Adrenal gland (tissue), 12 donors: ENCODE data around the gene KAZALD1. TPM values are rescaled to one million over a fixed set of nuclear protein-coding genes. Genes with fewer than 3 reads are reported as not detected.

Experiments used
- DNase-seq, 7 donors: peaks; one replicate each; pipeline ENCODE4 v3.0.0-alpha.2; 2019 to 2020
- H3K27ac ChIP-seq, 5 donors: fragments of 200-600 bp; sonication (generic) in 4 of 5; 1 replicate in 3 of 5; 2 replicates in 2 of 5; pipeline versions ENCODE4 v1.5.1 to v1.8.0; 2016 to 2020; ENCODE audit warnings: mild to moderate bottlenecking in 1 of 5
- H3K27me3 ChIP-seq: fragments of 200-600 bp; 2 replicates; pipeline ENCODE4 v1.8.0; 2021
- H3K36me3 ChIP-seq, 2 donors: fragments of 200-600 bp; replicated peaks in 1 of 2; 1 replicate in 1 of 2; 2 replicates in 1 of 2; pipeline versions ENCODE4 v1.5.1 to v1.8.0; 2018 to 2022
- H3K4me1 ChIP-seq, 2 donors: fragments of 200-600 bp; replicated peaks in 1 of 2; 1 replicate in 1 of 2; 2 replicates in 1 of 2; pipeline versions ENCODE4 v1.5.1 to v1.8.0; 2018 to 2021
- H3K4me3 ChIP-seq, 4 donors: fragments of 200-600 bp; sonication (generic) in 3 of 4; one replicate each; pipeline ENCODE4 v1.5.1; 2016 to 2018
- H3K9me3 ChIP-seq, 3 donors: fragments of 200-600 bp; sonication (generic) in 1 of 3; replicated peaks in 1 of 3; 1 replicate in 2 of 3; 2 replicates in 1 of 3; pipeline versions ENCODE4 v1.5.1 to v1.8.0; 2016 to 2021
- POLR2A ChIP-seq, 2 donors: fragments of 450-650 bp; IDR thresholded peaks; one replicate each; pipeline ENCODE4 v1.6.1; 2017; ENCODE audit warnings: antibody characterized with exemption in 2 of 2, mild to moderate bottlenecking in 2 of 2, moderate library complexity in 1 of 2
- WGBS, 4 donors: extraction: QIAGEN DNeasy Blood & Tissue Kit in 2 of 4; methylation state at CpG; one replicate each; pipeline versions ENCODE4 v1.1.5 to v1.1.7; 2013 to 2017; 5-methylcytosine and 5-hydroxymethylcytosine counted together
- intact Hi-C, 2 donors: fragments of 100-400 bp; cut with DNase I; formaldehyde crosslinking; loops; one replicate each; pipeline versions ENCODE4 v1.14.1 to v1.15.0; 2022 to 2023
- polyA plus RNA-seq, 3 donors: library from polyadenylated mRNA; stranded (reverse); fragments of 200-250 nt in 2 of 3; fragments of 350-450 nt in 1 of 3; fragmentation: Illumina TruSeq in 1 of 3; extraction: RNeasy Lipid Tissue Mini Kit (QIAGEN cat#74804) in 1 of 3; gene quantifications; one replicate each; pipeline ENCODE4 v1.2.3, GENCODE V29; 2013 to 2014
- total RNA-seq, 9 donors: library from RNA; depleted of rRNA in 4 of 9; stranded (reverse); fragments of >200 nt in 4 of 9; fragments of 120-200 nt in 1 of 9; fragmentation: NEBNext Ultra II Directional in 1 of 9; extraction: Animal tissue kit (Norgen Biotek cat#: 25700) in 1 of 9; gene quantifications; one replicate each; pipeline versions ENCODE4 v1.1.0 to v1.2.4, GENCODE V29; 2013 to 2023
- TF ChIP-seq, protein P1 (sequence below), 6 experiments: fragments of 450-650 bp in 4 of 6; fragments of 200-600 bp in 2 of 6; sonication (generic) in 1 of 6; IDR thresholded peaks; 1 replicate in 5 of 6; 2 replicates in 1 of 6; pipeline versions ENCODE4 v1.5.1 to v1.8.0; 2016 to 2021; ENCODE audit warnings: antibody characterized with exemption in 6 of 6, mild to moderate bottlenecking in 2 of 6, moderate library complexity in 1 of 6
- donor health status: healthy with polysubstance abuse.
- donor health status: Bipolar disorder and iron deficiency.
- donor health status: DM: yes; HTN: yes; CAD: no.
- donor health status: DM: no; HTN: no; CAD: no.
- donor health status: DM: no; HTN: no; CAD: no.
- donor health status: DM: yes; HTN: yes; CAD: no.

The KAZALD1 gene
- total and polyA plus RNA-seq, 12 donors, result 0.55 to 5.4 (median 2.1) TPM

DNA sequence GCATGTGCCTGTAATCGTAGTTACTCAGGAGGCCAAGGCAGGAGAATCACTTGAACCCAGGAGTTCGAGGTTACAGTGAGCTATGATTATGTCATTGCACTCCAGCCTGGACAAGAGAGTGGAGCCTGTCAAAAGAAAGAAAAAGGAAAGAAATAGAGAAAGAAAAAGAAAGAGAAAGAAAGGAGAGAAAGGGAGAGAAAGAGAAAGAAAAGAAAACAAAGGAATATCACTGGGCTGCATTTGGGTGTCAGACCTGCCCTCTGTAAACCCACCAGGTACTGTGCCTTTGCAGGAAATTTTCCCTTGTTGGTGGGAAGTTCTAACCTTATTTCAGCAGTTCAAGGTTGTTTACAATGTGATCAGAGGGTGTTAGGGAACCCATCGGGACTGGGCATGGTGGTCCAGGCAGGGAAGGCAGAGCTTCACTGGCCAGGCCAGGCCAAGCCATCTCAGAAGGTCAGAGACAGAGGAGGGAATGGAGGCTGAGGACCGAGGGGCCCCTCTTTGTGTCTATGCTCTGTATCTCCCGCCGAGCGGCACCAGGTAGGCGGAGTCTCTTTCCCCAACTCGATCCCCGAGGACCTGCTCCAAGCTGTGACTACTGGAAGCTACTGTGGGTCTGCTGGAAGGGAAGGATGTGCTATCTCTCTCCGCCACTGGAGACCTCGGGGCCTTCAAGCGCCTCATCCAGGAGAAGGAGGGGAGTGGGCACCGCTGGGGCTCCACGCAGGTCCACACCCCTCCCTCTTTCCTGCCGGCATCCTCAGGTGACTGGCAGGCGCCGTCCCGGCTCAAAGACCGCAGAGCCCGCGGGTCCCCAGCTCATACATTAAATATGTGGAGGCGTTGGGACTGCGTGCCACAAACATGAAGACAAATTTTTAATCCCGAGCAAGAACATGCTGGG lies 15.2 kb upstream of the KAZALD1 start:
- no peaks in the 10 kb centered on the region for H3K36me3 ChIP-seq
- 45 to 56% (median 49%) methylated on average over 13 to 25 of the region's 25 CpGs for WGBS, 4 donors
- DNase-seq, result no peak
- no peak overlapping the region for H3K27ac ChIP-seq
- peaks cover 3 to 24% of the 10 kb centered on the region in 2 donors for H3K4me1 ChIP-seq
- peaks cover 44% of the 10 kb centered on the region for H3K27me3 ChIP-seq
- no peak overlapping the region for H3K4me3 ChIP-seq
- no peaks in the 10 kb centered on the region for H3K9me3 ChIP-seq
- intact Hi-C loops, result no loop called here
- TF ChIP-seq POLR2A (IDR thresholded peaks at IDR 0.05), result no peak
- TF ChIP-seq, protein P1, sequence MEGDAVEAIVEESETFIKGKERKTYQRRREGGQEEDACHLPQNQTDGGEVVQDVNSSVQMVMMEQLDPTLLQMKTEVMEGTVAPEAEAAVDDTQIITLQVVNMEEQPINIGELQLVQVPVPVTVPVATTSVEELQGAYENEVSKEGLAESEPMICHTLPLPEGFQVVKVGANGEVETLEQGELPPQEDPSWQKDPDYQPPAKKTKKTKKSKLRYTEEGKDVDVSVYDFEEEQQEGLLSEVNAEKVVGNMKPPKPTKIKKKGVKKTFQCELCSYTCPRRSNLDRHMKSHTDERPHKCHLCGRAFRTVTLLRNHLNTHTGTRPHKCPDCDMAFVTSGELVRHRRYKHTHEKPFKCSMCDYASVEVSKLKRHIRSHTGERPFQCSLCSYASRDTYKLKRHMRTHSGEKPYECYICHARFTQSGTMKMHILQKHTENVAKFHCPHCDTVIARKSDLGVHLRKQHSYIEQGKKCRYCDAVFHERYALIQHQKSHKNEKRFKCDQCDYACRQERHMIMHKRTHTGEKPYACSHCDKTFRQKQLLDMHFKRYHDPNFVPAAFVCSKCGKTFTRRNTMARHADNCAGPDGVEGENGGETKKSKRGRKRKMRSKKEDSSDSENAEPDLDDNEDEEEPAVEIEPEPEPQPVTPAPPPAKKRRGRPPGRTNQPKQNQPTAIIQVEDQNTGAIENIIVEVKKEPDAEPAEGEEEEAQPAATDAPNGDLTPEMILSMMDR (IDR thresholded peaks at IDR 0.05), result no peak

DNA sequence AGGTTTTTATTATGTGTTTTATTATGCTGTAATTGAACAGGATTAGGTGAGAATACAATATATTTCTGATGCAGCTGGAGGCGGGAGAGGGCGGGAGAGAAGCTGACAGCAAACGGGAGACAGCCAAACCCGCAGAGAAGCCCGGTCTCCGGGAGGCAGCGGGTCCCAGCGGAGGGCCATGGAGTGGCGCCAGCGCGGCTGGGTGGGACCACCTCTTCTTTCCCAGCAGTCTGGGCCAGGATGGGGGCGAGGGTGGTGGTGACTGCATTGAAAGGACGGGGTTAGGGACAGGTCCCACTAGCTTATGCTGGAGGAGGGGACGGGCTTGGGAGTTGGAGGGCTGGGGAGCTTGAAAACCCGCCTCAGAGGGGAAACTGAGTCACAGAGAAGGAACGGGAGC lies 14.5 kb upstream of the KAZALD1 start:
- H3K27me3 ChIP-seq, result peaks cover 44% of the 10 kb centered on the region
- DNase-seq, result no peak
- TF ChIP-seq, protein P1 (IDR thresholded peaks at IDR 0.05), result no peak
- no peak for TF ChIP-seq POLR2A (IDR thresholded peaks at IDR 0.05)
- H3K9me3 ChIP-seq, result no peaks in the 10 kb centered on the region
- H3K4me3 ChIP-seq, result no peak overlapping the region
- intact Hi-C loops, result no loop called here
- WGBS, 4 donors, result 25 to 37% (median 29%) methylated on average over 13 to 16 of the region's 16 CpGs
- peaks cover 3 to 18% of the 10 kb centered on the region in 2 donors for H3K4me1 ChIP-seq
- no peaks in the 10 kb centered on the region for H3K36me3 ChIP-seq
- H3K27ac ChIP-seq, result no peak overlapping the region

DNA sequence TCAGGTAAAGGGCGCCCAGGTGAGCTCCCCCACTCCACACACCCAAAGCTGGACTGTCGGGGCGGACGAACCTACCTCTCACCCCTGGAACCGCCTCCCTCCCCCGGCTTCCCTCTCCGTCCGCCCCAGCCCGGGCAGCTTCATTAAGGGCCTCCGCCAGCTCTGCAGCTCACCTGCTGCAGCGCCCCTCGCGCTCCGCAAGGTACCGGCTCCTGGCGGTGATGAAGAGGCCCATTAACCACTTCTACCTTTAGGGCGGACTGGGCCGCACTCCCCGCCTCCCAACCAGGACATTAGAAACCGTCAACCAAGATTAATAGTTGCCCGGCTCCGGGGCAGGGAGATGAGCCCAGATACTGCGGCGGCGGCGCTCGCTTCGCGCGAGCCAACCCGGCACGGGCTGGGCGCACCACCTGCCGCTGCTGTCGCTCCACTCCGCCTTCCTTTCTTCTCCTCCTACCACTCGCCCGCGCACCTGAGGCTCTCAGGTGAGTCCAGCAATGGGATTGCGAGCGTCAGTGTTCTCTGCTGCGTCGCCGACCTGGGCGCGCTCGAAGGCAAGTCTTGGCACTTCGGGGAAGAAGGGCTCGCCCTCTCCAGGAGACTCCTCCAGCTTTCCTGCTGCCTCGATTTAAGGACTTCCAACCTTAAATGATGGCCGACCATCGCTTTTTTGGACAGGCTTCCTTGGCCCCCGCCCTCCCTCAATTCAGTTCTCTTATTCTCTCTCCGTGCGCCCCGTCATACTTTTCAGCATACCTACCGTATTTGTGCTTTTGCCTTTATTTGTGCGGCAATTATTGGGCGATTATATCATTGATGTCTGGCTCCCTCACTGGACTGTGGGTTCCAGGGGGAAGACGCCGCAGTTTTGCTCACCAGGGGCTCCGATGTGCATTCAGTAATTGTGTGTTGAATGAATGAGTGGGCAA lies 13.6 kb upstream of the KAZALD1 start:
- H3K9me3 ChIP-seq, result no peaks in the 10 kb centered on the region
- DNase-seq, result no peak
- no peak overlapping the region for H3K4me3 ChIP-seq
- intact Hi-C loops, result no loop called here
- 20 to 31% (median 24%) methylated on average over 17 to 62 of the region's 62 CpGs for WGBS, 4 donors
- H3K27ac ChIP-seq, result no peak overlapping the region
- H3K36me3 ChIP-seq, result no peaks in the 10 kb centered on the region
- no peak for TF ChIP-seq POLR2A (IDR thresholded peaks at IDR 0.05)
- TF ChIP-seq, protein P1 (IDR thresholded peaks at IDR 0.05), result no peak
- H3K4me1 ChIP-seq, result peaks cover 0 to 13% of the 10 kb centered on the region in 2 donors
- H3K27me3 ChIP-seq, result peaks cover 44% of the 10 kb centered on the region
